ENCODE data around the gene KCNIP1. TPM values are rescaled to one million over a fixed set of nuclear protein-coding genes. Genes with fewer than 3 reads are reported as not detected.

Gene KCNIP1
- polyA plus RNA-seq, 1 donor, result 2.4 TPM

- no peak for DNase-seq (ENCODE audit: low read depth)
Measured at GRCh38 chr5:170711300-170711699, 207.5 kb downstream of the KCNIP1 start.

- DNase-seq (ENCODE audit: low read depth), result no peak
Measured at GRCh38 chr5:170715141-170715540, 211.3 kb downstream of the KCNIP1 start.

GRCh38 chr5:170716396-170716795 is 212.6 kb downstream of the KCNIP1 start:
- DNase-seq (ENCODE audit: low read depth), result no peak

- no peak for DNase-seq (ENCODE audit: low read depth)
Measured at GRCh38 chr5:170719551-170719950, 215.7 kb downstream of the KCNIP1 start.

- DNase-seq (ENCODE audit: low read depth), result no peak
Measured at GRCh38 chr5:170720179-170720578, 216.4 kb downstream of the KCNIP1 start.

DNA sequence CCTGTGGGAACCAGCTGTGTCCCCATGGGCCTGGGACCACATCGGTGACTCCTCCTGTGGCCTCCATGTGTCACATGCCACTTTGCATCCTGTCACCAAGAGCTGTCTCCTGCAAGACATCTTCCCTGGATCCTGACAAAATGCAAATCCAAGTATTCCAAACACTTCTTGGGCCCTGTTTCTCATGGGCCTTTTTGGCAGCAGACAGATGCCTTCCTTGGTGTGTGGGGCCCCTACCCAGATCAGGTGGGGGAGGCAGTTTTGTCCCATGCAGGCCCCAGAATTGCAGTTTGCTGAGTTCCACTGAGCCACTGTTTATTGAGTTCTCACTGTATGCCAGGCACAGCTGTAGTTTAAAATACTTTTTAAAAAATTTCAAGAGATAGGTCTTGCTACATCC is 217.2 kb downstream of the KCNIP1 start:
- DNase-seq (ENCODE audit: low read depth), result no peak

GRCh38 chr5:170721681-170722080 is 217.9 kb downstream of the KCNIP1 start:
- no peak for DNase-seq (ENCODE audit: low read depth)

DNA sequence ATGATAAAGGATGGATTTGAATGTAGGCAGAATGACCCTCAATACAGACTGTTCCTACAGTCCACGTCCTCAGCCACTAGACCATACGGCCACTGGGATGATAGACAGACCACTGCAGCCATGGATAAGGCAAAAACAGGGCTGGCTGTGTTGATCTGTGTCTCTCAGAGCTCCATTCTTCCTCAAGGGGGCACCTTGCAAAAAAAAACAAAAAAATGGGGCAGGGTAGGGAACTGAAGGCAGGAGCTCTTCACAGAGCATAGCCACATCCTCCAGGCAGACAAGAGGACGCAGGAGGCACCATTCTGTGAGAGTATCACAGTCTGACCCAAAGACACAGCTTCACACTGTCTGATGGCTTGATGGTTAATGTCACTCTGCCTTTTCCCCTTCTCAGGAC is 218.5 kb downstream of the KCNIP1 start:
- no peak for DNase-seq (ENCODE audit: low read depth)

DNA sequence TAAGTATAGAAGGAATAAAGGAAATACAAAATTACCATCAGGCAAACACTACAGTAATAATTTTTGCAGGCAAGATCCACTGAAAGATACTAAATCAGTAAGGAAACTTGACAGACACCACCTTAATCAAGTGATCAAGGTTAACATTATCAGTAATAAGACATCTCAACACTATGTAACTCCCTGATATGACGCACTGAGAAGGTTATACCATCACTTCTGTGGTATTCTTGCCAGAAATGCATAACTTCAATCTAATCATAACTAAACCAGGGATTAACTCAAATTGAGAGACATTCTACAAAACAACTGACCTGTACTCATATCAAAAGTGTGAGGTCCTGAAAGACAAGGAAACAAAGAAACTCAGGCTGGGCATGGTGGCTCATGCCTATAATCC is 227.2 kb downstream of the KCNIP1 start:
- no peak for DNase-seq (ENCODE audit: low read depth)

DNA sequence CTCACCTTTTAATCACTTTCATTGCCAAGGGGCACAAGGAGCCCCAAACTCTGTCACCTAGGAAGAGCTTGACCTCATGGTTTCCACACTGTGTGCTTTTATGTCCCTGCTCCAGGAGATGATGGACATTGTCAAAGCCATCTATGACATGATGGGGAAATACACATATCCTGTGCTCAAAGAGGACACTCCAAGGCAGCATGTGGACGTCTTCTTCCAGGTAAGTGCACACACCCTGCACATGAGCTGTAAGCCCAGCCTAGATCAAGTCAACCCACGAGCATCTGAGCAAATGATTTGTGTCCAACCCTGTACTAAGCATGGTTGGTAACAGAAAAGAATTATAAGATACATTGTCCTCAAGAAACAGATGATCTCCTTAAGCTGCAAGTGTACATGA is 228.9 kb downstream of the KCNIP1 start:
- no peak for DNase-seq (ENCODE audit: low read depth)

- DNase-seq (ENCODE audit: low read depth), result no peak
Measured at GRCh38 chr5:170736966-170737365, 233.1 kb downstream of the KCNIP1 start.

GRCh38 chr5:170737591-170737990 is 233.8 kb downstream of the KCNIP1 start:
- DNase-seq (ENCODE audit: low read depth), result no peak

GRCh38 chr5:170738840-170739239 is 235.0 kb downstream of the KCNIP1 start:
- no peak for DNase-seq (ENCODE audit: low read depth)

DNA sequence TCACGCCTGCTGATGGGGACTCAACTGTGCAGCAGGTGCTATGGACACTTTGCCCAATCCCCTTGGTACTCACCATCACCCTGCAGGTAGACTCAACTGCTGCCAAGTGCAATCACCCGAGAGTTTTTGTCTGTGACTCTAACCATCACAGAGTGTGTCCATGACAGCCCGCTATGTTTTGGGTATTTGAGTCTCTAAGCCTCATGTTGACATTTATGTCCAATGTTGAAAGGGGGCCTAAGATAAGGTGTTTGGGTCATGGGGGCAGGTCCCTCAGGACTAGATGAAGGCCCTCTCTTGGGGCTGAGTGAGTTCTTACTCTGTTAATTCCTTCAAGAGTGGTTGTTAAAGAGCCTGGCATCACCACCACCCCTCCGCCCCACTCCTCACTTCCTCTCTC is 235.6 kb downstream of the KCNIP1 start:
- DNase-seq (ENCODE audit: low read depth), result no peak

DNA sequence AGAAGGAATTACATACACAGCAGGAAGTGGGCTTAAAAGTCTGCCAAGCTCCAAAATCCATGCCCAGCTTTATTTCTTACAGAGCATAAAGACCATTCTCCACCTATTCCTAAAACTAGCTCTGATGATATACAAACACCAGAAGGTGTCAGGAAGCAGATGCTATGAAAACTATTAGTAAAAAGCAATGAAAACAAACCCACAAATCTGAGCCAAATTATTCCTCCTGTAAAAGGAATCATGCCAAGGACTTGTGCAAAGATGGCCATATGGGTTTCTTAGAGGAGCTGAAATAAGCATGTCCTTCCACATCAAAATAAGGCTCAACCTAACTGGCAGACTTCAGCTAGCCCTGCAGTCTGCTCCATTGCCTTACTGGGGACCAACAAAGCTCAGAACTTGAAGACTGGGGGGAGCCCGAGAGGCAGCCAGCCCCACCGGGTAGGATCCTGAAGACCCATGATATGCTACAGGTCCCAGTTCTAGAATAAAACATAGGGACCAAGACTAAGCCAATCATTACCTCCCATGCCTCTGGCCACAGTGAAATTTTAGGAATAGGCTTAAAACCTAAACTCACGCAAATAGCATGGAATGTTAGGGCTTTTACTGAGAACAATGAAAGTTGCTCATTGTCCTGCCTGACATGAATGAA is 236.9 kb downstream of the KCNIP1 start:
- no peak for DNase-seq (ENCODE audit: low read depth)

DNA sequence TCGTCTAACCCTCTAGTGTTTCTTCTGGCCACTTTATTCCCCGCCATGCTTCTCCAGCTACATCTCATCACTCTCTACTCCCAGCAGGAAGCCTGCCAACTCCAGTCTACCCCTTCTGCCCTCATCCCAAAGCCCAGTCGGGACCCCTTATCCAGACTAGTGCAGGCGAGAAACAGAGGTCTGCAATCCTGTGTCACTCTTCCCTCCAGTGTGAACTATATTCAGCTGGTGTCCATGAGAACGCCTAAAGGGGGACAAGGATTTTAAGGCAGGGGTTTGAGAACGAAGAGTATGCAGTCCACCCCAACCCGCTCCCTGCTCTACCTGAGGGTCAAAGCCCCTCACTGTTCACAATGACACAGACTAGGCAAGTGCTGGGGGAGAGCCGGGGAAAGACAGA is 238.0 kb downstream of the KCNIP1 start:
- no peak for DNase-seq (ENCODE audit: low read depth)

DNA sequence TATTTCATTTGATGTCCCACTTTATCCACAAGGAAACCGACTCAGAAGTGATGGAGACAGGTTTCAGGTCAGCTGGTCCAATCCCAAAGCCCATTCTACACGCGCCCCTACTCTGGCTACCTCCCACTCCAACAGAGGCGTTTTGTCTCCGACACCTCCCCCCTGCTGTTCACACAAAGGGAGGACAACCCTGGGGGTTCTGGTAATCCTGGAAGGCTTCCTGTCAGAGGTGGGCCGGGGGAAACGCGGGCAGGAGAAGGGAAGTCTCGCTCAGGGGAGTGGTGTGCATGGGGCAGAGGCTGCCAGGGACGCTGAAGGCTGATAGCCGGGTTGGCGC is 240.0 kb downstream of the KCNIP1 start:
- DNase-seq (ENCODE audit: low read depth), result no peak

DNA sequence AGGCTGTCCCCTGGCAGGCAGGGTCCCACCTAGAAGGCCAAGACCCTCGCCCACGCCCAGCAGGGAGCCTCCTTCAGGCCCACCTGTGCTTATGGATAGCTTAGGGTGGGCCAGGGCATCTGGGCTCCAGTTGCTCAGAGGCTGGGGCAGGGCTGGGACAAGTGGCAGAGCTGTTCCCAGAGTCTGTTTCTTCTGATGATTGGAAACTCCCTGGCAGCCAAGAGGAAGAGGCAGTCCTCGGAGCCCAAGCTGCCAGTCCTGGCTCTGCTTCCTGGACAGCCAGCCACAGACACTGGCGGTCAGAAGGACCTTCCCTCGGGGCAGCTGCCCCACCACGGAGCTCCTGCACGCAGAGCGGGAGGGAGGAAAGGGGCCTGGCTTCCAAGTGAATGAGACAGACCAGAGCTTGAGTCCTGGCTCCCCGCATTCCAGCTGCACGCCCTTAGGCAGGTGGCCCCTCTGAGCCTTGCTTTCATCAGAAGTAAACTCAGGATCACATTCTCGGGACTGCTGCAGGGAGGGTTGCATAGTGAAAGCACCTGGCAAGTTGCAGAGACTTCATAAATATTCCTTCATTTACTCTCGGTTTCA is 241.8 kb downstream of the KCNIP1 start:
- no peak for DNase-seq (ENCODE audit: low read depth)

DNA sequence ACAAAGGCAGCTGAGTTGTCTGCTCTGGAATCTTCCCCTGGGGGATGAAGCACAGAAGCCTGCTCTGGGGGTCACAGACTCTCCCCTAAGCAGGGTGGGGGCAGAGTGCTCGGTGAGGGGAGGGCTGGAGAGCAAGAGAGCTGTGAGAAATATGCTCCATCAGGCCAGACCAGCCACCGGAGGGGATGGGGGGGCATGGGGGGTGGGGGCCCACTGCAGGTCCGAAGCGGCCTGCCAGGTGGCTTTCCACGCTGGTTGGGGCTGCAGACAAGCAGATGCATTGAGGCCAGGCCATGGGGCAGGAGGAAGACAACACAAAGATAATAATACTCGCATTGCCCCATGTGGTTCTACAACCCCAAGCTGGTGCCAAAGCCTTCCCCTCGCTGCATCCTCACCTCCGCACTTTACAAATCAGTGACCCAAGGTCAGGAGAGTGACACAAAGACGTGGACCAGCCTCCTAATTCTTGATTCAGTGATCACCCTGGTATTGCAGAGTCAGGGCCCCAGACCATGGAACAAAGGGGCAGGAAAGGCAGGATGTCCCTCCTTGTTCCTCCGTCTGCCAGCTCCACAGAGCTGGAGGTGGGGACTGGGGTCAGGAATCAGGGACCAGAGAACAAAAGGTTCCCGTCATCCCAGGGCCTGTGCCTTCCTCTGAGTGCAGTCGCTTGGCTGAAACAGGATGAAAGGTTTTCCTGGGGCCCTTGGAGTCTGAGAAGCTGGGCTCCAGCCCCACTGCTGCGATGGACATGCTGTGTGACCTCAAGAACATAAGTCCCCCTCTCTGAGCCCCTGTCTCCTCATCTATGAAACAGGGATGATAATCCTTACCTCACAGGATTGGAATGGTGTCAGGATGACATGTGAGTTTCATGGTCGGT is 242.5 kb downstream of the KCNIP1 start:
- DNase-seq (ENCODE audit: low read depth), result no peak

GRCh38 chr5:170746961-170747340 is 243.1 kb downstream of the KCNIP1 start:
- no peak for DNase-seq (ENCODE audit: low read depth)

GRCh38 chr5:170747357-170747756 is 243.5 kb downstream of the KCNIP1 start:
- DNase-seq (ENCODE audit: low read depth), result no peak

- no peak for DNase-seq (ENCODE audit: low read depth)
Measured at GRCh38 chr5:170747851-170748250, 244.0 kb downstream of the KCNIP1 start.

GRCh38 chr5:170748951-170749471 is 245.2 kb downstream of the KCNIP1 start:
- DNase-seq (ENCODE audit: low read depth), result peak; percentile 38
